Suppressor macrophage treated with lipopolysaccharide for 1 hour (primary cell): ENCODE results near the gene AHDC1.
"Not testable (repeated sequence)": the region's sequence is repeated elsewhere in the genome, so short reads cannot be mapped to it uniquely, and the experiment has no call there.

Experiments
- DNase-seq, 3 donors: peaks; one replicate each; pipeline ENCODE4 v3.0.0-alpha.2; 2020 to 2022

The AHDC1 gene

DNA sequence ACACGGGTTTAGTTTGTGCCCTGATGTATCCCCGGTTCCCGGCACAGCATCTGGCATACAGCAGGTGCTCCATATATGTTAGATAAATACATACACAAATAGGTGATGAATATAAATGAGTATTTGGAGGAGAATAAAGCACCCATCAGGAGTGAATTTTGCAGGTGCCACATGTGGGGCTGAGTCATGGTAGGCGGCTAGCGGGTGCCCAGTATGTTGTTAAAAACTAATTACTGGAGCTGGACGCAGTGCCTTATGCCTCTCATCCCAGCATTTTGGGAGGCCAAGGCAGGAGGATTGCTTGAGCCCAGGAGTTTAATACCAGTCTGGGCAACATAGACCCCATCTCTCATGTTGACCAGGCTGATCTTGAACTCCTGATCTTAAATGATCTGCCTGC lies 97.2 kb downstream of the AHDC1 start:
- DNase-seq = no peak

DNA sequence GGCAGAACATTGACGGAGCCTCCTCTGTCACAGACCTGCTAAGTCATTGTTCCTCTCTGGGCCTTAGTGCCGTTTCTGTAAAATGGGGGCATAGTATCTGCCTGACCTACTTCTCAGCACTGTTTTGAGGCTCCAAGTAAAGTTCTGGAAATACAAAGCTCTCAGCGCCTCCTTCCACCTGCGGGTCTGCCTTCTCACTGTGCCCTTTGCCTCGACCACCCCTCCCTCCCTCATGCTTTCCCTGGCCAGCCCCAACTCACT lies 98.6 kb downstream of the AHDC1 start:
- DNase-seq = no peak

DNA sequence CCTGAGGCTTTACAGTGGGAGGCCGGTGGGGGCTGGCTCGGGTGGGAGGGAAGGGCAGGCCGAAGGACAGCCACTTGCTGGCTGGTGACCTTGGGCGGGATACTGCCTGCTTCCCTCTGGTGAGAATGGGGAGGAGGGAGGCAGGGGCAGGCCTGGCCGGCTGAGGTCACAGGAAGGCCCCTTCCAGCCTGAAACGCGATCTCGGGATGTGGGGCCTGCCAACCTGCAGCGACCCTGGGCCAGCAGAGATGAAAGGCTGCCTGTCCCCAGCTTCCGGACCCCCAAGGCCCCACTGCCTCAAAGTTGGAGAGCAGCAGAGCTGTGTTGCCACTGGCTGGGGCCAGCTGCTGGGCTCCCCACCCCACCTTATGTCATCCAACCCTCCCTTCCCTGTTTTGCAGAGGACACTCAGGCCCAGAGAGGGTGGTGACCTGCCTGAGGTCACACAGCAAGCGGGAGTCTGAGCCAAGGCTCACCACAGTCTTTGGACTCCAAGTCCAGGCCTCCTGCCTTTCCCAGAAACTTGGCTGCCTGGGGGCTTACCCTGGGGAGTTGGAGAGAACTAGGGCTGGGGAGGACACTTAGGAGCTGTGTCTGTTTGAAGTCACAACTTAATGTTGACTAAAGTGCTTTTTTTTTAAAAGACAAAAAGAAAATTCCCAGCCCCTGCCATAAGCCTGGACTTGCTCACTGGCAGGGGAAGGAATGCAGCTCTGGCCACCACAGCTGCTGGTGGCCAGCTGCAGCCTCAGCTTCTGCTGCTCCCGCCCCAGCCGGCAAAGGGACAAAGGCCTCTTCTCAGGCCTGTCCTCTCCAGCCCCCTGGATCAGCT lies 99.1 kb downstream of the AHDC1 start:
- no peak for DNase-seq

DNA sequence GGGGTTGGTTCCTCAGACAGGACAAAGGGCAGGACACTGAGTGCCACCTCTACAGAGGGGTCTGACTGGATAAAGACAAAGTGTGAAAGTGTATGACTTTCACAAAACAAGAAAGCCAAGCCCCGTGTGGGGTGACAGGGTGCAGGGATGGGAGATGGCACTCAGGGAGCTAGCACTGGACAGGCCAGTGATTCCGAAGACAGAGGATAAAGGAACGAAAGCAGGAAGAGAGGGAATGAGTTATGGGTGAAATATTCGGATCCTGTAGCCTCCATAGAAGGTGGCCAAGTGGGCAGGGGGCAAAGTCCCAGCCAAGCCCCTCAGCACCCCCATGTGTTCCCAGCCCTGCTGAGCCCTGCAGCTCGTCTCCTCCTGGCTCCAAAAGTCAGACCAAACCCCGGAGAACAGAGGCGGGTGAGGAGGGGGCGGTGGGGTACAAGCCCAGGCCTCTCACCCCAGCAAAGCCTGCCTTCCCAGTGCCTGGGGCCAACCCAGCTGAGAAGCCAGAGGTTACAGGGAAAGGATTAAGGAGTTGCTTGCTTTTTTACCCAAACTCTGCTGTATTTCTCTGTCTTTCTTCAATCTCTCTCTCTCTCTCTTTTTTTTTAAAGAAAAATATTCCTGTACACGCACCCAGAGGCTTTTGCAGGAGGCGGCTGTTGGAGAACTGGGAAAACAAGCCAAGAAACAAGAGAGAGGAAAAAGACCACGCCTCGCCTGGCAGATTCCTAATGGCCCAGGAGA lies 99.9 kb downstream of the AHDC1 start:
- DNase-seq = no peak

DNA sequence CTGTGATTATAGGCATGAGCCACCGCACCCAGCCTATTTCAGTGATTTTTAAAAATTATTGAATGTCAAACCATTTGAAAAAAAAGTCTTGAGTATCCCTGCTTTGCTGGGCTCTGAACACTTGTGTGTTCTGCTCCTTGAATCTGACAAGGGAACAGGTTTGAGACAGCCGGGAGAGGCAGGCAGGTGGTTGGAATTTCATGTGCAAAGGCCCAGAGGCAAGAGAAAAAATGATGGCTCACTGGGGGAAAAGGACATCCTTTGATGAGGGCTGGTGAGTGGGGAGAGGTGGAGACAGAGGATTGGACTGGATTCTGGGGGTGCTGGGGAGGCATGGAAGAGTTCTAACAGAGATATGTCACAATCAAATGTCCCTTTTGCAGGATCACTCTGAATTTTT lies 100.9 kb downstream of the AHDC1 start:
- no peak for DNase-seq

DNA sequence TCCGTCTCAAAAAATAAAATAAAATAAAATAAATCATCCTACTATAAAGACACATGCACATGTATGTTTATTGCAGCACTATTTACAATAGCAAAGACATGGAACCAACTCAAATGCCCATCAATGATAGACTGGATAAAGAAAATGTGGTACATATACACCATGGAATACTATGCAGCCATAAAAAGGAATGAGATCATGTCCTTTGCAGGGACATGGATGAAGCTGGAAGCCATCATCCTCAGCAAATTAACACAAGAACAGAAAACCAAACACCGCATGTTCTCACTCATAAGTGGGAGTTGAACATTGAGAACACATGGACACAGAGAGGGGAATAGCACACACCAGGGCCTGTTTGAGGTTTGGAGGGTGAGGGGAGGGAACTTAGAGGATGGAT lies 102.8 kb downstream of the AHDC1 start:
- not testable (repeated sequence) for DNase-seq

DNA sequence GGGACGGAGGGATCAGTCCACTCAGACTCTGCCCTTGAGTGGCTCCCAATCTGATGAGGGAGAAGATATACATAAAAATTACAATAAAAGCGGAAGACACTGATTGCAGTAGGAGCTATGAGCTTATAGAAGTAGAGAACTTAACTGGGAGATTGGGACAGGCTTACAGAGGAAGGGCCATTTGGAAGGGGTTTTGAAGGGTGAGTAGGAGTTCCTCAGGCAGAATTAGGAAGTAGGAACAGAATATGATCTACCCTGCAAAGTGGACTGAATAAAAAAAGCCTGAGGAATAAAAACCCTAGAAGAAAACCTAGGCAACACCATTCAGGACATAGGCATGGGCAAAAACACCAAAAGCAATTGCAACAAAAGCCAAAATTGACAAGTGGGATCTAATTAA lies 104.8 kb downstream of the AHDC1 start:
- DNase-seq = no peak

DNA sequence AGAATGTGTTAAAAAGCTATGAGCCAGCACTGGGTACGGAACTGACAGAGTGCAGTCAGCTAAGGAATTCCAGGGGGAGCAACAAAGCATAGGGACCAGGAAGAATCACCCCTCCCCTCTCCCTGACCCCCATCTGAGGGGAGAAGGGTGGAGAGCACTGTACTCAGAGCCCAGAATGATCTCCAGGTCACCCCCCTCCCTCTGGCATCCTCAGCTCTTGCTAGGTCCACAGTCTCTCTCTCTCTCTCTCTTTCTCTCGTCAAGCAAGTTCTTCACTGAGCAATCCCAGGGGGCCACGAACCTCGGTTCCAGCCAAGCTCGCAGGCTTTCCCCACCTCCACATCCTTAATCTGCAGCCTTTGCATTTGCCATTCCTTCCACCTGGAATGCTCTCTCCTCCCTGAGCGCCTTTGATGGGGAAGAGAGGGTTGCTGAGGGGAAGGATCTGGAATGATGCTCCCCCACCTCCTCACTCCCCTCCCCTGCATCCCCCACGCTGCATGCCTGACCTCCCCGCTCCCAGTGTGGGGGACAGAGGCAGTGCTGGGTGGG lies 107.3 kb downstream of the AHDC1 start:
- DNase-seq = no peak

DNA sequence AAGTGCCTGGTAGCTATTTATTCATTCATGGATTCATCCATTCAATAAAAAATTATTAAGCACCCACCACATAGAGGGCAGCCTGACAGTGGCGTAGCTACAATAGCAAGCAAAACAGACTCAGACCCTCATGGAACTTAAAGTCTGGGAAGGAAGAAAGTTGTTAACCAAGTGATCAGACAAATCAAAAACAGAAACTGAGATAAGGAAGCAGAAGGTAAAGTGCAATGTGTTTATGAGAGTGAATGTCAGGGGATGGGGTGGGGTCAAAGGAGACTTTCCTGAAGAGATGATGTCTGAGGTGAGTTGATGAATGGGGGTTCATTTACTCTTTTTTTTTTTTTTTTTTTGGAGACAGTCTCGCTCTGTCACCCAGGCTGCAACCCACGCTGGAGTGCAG lies 111.1 kb downstream of the AHDC1 start:
- no peak for DNase-seq

DNA sequence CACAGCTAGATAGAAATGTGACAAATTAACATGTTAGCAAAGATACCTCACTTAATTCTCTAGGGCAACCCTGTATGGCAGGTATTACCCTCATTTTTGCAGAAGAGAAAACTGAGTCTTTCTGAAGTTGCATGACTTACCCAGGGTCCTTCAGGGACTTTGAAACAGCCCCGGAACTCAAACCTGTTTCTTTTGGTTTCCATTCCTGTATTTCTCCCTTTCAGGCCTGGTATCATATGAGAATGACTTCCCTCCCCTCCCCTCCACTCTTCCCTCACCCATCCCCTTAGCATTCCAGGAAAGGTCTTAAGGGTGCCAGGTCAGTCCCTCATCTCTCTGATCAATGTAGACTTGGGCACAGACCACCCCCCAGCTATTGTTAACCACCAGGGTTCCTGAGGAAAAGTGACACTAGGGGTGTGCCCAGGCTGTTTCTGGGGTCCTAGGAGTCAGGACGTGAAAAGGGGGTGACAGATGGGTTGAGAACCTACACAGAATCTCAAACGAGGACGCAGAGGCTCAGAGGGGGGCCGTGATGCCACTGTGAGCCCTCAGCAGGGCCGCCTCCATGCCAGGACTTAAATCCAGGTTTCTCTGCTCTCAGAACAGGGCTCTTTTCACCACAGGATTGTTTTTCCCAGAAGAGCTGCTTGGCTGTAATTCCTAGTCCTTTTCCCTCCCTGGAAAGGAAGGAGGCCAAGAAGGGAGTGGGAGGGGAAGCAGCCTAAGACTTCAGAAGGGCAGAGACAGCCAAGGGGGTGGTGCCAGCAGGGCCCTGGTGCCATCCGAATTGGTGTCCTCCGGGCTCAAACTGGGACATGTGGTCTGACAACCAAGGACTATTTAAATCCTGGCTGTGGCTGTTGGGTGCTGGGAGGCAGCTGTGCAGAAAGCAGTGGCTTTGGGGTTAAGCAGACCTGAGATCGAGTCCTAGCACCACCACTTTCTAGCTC lies 111.9 kb downstream of the AHDC1 start:
- peak; percentile 71 to 80 (median 76) for DNase-seq

DNA sequence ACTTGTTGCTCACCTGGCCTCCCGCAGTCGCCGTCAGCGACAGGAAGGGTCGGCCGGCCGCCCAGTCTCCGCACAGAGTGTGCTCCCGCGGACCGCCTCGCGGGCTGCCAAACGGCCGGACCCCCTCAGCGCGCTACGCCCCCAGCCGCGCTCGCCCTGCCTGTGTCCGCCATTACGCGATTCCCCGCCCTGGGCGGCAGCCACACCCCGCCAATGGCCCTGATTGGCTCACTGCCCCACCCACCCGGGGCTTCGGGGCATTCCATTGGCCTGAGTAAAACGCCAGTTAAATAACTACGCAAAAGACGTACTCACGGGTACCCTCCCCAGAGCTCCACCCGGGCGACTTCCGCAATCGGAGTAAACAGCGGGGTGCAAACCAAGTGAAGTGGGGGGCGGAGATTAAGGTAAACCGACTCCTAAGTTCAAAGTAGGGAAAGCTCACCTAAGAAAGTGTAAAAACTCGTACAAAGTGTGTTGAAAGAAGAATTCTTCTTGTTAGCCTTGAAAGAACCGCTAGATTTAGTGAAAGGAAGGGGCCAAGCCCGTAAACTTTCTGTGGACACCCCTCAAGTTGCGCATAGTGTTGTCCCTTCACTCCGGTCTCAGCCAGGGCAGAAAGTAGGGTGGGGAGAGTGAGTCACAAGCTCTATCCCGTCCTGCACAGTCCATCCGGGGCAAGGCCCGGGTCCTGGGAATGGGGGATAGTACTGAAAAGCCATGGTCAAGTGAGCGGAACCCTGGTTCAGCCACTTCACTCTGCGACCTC lies 113.8 kb downstream of the AHDC1 start, which contains the start of gene WASF2:
WASF2 (minus strand) TSS at position 195 of the 769 bp plus-strand sequence. CDS start 61,277 bp downstream, outside the sequence.
- DNase-seq = peak; percentile 98 to 99 (median 98)

DNA sequence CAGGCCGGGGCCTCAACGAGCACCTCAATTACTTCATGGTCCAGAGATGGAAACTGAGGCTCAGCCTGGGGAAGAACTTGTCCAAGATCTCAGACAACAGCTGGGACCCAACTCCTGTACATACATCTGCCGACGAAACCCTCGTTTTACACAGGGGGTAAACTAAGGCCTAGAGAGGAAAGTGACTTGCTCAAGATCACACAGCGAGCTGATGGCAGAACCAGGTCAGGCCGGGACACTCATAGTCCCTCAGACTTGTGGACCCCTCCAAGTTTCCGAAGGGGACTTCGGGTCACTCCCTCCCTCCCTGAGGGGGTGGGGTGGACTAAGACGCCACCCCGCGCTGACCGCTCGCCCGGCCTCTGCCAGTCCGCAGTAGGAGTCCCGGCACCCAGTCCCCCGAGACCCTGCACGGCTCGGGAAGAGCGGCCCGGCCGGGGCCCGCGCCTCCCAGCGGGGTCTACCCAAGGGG lies 114.4 kb downstream of the AHDC1 start:
- DNase-seq = peak in 2 of 3 donors; percentile 33 to 50

DNA sequence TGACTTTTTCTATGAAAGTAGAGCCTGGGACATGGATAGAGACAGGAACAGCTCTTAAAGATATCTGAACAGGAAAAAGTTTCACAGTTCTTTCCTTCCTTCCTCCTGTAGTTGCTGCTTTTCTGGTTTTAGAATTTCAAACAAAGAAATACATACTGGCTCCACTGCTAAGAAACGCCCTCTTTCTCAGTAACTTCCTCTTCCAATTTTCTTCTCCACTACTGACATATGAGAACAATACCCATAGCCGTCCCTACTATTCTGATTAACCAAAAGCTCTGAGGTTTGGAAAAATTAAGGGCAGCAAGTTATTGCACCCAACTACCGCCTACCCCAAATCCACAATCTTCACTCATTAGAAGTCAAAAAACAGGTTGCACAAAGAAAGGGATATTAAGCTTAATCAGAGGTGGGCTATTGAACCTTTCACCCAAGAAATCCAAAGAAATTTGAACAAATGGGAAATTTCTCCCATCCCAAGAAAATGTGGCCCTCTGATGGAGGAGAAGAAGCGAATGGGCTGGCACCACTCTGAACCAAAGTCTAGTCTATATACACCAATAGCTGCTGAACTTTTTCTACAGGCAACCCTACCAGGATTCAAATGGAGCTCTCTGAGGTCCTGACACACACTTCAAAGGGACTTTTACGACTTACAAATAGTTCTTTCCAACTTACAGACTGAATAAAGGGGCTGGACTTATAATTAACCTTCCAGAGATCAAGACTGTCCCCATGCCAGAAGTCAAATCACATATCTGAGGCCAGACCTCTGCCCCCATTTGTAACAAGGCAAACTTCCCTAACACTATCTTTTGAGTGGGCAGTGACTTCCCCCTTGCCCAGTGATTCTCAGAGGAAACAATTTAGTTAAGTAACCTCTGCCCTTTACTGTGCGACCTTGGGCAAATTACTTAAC lies 115.7 kb downstream of the AHDC1 start:
- DNase-seq = peak; percentile 73 to 86 (median 78)

DNA sequence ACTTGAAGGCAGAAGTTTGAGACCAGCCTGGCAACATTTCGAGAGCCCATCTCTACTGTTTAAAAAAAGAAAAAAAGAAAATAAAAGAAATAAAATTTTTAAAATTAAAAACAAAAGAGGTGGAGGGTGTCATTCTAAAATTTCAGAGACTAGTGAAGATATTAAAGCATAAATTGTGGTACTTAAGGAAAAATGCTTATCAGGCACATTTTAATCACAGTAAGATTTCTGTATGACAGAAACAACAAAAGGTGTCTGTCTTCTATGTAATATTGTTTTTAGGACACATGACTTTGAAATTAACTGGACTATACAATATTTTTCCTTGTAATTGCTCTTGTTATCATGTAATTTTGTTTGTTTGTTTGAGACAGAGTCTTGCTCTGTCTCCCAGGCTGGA lies 118.6 kb downstream of the AHDC1 start:
- DNase-seq = no peak
